MM.1S (cell line): ENCODE measurements around the gene GREB1.

Experiments
- EZH2 ChIP-seq: fragments of 300-600 bp; sonication (generic); optimal IDR thresholded peaks from 2 replicates; pipeline ENCODE3; 2017; ENCODE audit warnings: low read depth, mild to moderate bottlenecking, antibody characterized with exemption, low read length, mixed read lengths
- EZH2phosphoT487 ChIP-seq: fragments of 300-600 bp; sonication (generic); IDR thresholded peaks from 2 replicates; pipeline ENCODE4 v1.6.1; 2018; ENCODE audit warnings: antibody characterized with exemption, low read length
- TF ChIP-seq, protein P1 (sequence below): fragments of 300-600 bp; sonication (generic); IDR thresholded peaks from 2 replicates; pipeline ENCODE4 v1.5.1; 2016; ENCODE audit warnings: antibody characterized with exemption, low read length, mixed read lengths

DNA sequence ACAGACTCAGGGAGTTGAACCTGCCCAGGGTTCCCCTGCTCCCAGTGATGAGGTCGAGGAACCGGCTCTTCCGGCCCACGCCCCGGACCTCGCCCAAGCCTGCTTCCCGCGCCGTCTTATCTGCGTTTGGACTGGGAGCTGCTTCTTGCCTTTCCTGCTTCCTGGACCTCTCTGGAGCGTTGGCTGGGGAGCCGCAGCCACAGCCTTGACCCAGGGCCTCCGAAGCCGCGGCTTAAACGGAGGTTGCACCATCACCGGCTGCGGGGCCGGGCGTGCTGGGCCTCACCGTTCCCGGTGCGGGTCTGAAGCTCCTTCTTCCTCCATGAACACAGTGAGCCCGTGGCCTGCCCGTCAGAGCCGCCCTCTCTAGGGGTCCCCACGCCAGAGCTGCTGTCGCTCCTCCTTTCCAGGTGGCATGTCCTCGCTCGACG, 122.8 kb downstream of the GREB1 start:
- TF ChIP-seq EZH2 (no peak), EZH2phosphoT487 (no peak)
- TF ChIP-seq, protein P1, sequence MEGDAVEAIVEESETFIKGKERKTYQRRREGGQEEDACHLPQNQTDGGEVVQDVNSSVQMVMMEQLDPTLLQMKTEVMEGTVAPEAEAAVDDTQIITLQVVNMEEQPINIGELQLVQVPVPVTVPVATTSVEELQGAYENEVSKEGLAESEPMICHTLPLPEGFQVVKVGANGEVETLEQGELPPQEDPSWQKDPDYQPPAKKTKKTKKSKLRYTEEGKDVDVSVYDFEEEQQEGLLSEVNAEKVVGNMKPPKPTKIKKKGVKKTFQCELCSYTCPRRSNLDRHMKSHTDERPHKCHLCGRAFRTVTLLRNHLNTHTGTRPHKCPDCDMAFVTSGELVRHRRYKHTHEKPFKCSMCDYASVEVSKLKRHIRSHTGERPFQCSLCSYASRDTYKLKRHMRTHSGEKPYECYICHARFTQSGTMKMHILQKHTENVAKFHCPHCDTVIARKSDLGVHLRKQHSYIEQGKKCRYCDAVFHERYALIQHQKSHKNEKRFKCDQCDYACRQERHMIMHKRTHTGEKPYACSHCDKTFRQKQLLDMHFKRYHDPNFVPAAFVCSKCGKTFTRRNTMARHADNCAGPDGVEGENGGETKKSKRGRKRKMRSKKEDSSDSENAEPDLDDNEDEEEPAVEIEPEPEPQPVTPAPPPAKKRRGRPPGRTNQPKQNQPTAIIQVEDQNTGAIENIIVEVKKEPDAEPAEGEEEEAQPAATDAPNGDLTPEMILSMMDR, result no peak
